Naive thymus-derived CD4-positive, alpha-beta T cell (primary cell): ENCODE measurements around the gene CCDC69. TPM values are rescaled to one million over a fixed set of nuclear protein-coding genes. Genes with fewer than 3 reads are reported as not detected.
A peak's percentile ranks its signal among the peaks of the same experiment; 100 is the strongest.

Source experiments
- ATAC-seq: fragments of 150-1000 bp; cut with Tn5 transposase; 2 replicates; pipeline ENCODE4 v1.10.0; 2021; ENCODE audit warnings: mild to moderate bottlenecking, moderate library complexity
- CTCF ChIA-PET: fragments of 350-600 bp; sonication (Branson Sonifier 250); formaldehyde crosslinking; loops from one replicate; lab custom pipeline; 2021; ENCODE audit warnings: antibody characterized with exemption; lab: Charles Lee
- POLR2A ChIA-PET: fragments of 350-600 bp; sonication (Branson Sonifier 250); formaldehyde crosslinking; loops from one replicate; lab custom pipeline; 2021; ENCODE audit warnings: antibody characterized with exemption, inconsistent platforms; lab: Charles Lee
- DNase-seq, 9 donors: peaks; one replicate each; pipeline versions ENCODE4 v3.0.0 to v3.0.0-alpha.2; 2020 to 2022; ENCODE audit warnings: mixed read lengths in 1 of 9
- H3K27ac ChIP-seq: one replicate; pipeline ENCODE4 v1.7.0; 2013; ENCODE audit warnings: mild to moderate bottlenecking, low read depth, low read length, moderate library complexity
- H3K27me3 ChIP-seq, 2 donors: one replicate each; pipeline ENCODE4 v1.7.0; 2013; ENCODE audit warnings: low read length in 2 of 2, mild to moderate bottlenecking in 2 of 2, moderate library complexity in 2 of 2; ENCODE audit not compliant: control insufficient read depth in 2 of 2, insufficient read depth in 2 of 2
- H3K36me3 ChIP-seq, 3 experiments: 1 replicate in 2 of 3; 2 replicates in 1 of 3; pipeline ENCODE4 v1.7.0; 2013; ENCODE audit warnings: low read length in 3 of 3, mild to moderate bottlenecking in 3 of 3, moderate library complexity in 1 of 3; ENCODE audit not compliant: insufficient read depth in 3 of 3, control insufficient read depth in 2 of 3
- H3K4me1 ChIP-seq, 2 donors: one replicate each; pipeline ENCODE4 v1.7.0; 2013; ENCODE audit warnings: low read length in 2 of 2, mild to moderate bottlenecking in 2 of 2, moderate library complexity in 1 of 2; ENCODE audit not compliant: control insufficient read depth in 2 of 2, insufficient read depth in 2 of 2
- H3K4me3 ChIP-seq: 2 replicates; pipeline ENCODE4 v1.7.0; 2013; ENCODE audit warnings: mild to moderate bottlenecking, low read length
- H3K9me3 ChIP-seq, 3 experiments: 1 replicate in 2 of 3; 2 replicates in 1 of 3; pipeline ENCODE4 v1.7.0; 2013; ENCODE audit warnings: low read length in 3 of 3; ENCODE audit not compliant: control insufficient read depth in 2 of 3
- H3K27ac Mint-ChIP-seq, 9 donors: one replicate each; pipeline ENCODE4 v1.8.0; 2020 to 2022; ENCODE audit warnings: mixed read lengths in 9 of 9, mild to moderate bottlenecking in 8 of 9, moderate library complexity in 5 of 9, inconsistent platforms in 2 of 9
- H3K27me3 Mint-ChIP-seq, 5 donors: one replicate each; pipeline ENCODE4 v1.8.0; 2021 to 2022; ENCODE audit warnings: mixed read lengths in 5 of 5, mild to moderate bottlenecking in 1 of 5
- H3K36me3 Mint-ChIP-seq, 5 donors: one replicate each; pipeline ENCODE4 v1.8.0; 2020 to 2022; ENCODE audit warnings: mixed read lengths in 5 of 5, mild to moderate bottlenecking in 3 of 5, inconsistent platforms in 1 of 5
- H3K4me1 Mint-ChIP-seq, 7 donors: one replicate each; pipeline ENCODE4 v1.8.0; 2020 to 2022; ENCODE audit warnings: mixed read lengths in 7 of 7, mild to moderate bottlenecking in 3 of 7, inconsistent platforms in 1 of 7
- H3K4me3 Mint-ChIP-seq, 10 donors: one replicate each; pipeline ENCODE4 v1.8.0; 2020 to 2022; ENCODE audit warnings: mild to moderate bottlenecking in 10 of 10, mixed read lengths in 10 of 10, moderate library complexity in 6 of 10, inconsistent platforms in 2 of 10
- H3K9me3 Mint-ChIP-seq, 11 donors: one replicate each; pipeline ENCODE4 v1.8.0; 2020 to 2022; ENCODE audit warnings: mixed read lengths in 11 of 11, mild to moderate bottlenecking in 4 of 11, inconsistent platforms in 1 of 11, moderate library complexity in 1 of 11
- intact Hi-C, 2 donors: fragments of 100-400 bp; cut with micrococcal nuclease; formaldehyde crosslinking; loops; one replicate each; pipeline ENCODE4 v1.15.1; 2023
- polyA plus RNA-seq, 2 donors: library from polyadenylated mRNA; unstranded; fragments of 300-500 nt; fragmentation: Illumina TruSeq; gene quantifications; one replicate each; pipeline ENCODE4 v1.2.3, GENCODE V29; 2021
- total RNA-seq, 6 experiments: library from RNA in 5 of 6; stranded (reverse) in 5 of 6; gene quantifications; 1 replicate in 5 of 6; 2 replicates in 1 of 6; pipeline ENCODE4 v1.2.3 and lab custom pipeline; 2021 to 2026

Gene CCDC69
- total and polyA plus RNA-seq, 7 experiments from 2014 or later = 63.6 to 112 (median 94.1) TPM

- DNase-seq = peak; percentile 50 to 85 (median 81)
- H3K27me3 ChIP-seq = no peaks in the 10 kb centered on the region
- Mint-ChIP-seq H3K4me3 (peak overlapping the region in 1 of 10 donors; percentile 51), H3K36me3 (no peaks in the 10 kb centered on the region), H3K27me3 (no peaks in the 10 kb centered on the region), H3K4me1 (peaks cover 1 to 42% (median 28%) of the 10 kb centered on the region in 7 donors), H3K27ac (peak overlapping the region in 8 of 9 donors; percentile 20 to 87 (median 54)), H3K9me3 (peaks cover 0 to 2% (median 0%) of the 10 kb centered on the region in 11 donors)
- H3K36me3 ChIP-seq = no peaks in the 10 kb centered on the region
- POLR2A ChIA-PET = interaction anchor here (1.0 to 33.3 kb wide), 7 partner anchors 8 to 88 kb away, joined by 3 to 760 read pairs (median 5); partner anchors contain the start of genes CCDC69 and GM2A
- CTCF ChIA-PET = interaction anchor here (0.5 to 13.8 kb wide), 32 partner anchors 9 to 127 kb away, joined by 3 to 403 read pairs (median 4); partner anchors contain the start of genes CCDC69 and TNIP1
- H3K4me3 ChIP-seq = no peak overlapping the region
- peak; percentile 96 for ATAC-seq
- H3K4me1 ChIP-seq = peaks cover 0 to 8% of the 10 kb centered on the region in 2 donors
- H3K27ac ChIP-seq = no peak overlapping the region
- no peaks in the 10 kb centered on the region for H3K9me3 ChIP-seq
- intact Hi-C loops = loop anchor here (1.0 to 10.0 kb wide), 12 partner anchors 8 to 364 kb away; partner anchors contain the start of genes ANXA6 (in 1 of the 2) and GM2A (in 1 of the 2)
Observed at GRCh38 chr5:151164687-151165392, 59.1 kb downstream of the CCDC69 start.

- Histone ChIP-seq H3K4me1 (peaks cover 10 to 19% of the 10 kb centered on the region in 2 donors), H3K27ac (no peak overlapping the region), H3K36me3 (no peaks in the 10 kb centered on the region), H3K9me3 (no peaks in the 10 kb centered on the region), H3K4me3 (no peak overlapping the region), H3K27me3 (no peaks in the 10 kb centered on the region)
- POLR2A ChIA-PET = interaction anchor here (1.4 to 33.3 kb wide), 3 partner anchors 8 to 47 kb away, joined by 4 to 760 read pairs (median 6); no protein-coding TSS in a partner anchor
- Mint-ChIP-seq H3K4me1 (peaks cover 10 to 50% (median 32%) of the 10 kb centered on the region in 7 donors), H3K4me3 (no peak overlapping the region), H3K27me3 (no peaks in the 10 kb centered on the region), H3K27ac (peak overlapping the region in 4 of 9 donors; percentile 56 to 86 (median 64)), H3K36me3 (no peaks in the 10 kb centered on the region), H3K9me3 (no peaks in the 10 kb centered on the region)
- ATAC-seq = no peak
- CTCF ChIA-PET = interaction anchor here (0.9 to 13.8 kb wide), 8 partner anchors 14 to 114 kb away, joined by 3 to 403 read pairs (median 36); no protein-coding TSS in a partner anchor
- DNase-seq = no peak
- intact Hi-C loops = loop anchor here in 1 of 2 donors (10.0 kb wide), 1 partner anchor 152 kb away; no protein-coding TSS in a partner anchor
Observed at GRCh38 chr5:151162776-151163175, 61.1 kb downstream of the CCDC69 start.

- intact Hi-C loops = loop anchor here (5.0 to 10.0 kb wide), 5 partner anchors 155 to 597 kb away; partner anchors contain the start of genes ATOX1 (in 1 of the 2), IRGM (in 1 of the 2), RBM22 (in 1 of the 2) and SLC36A1 (in 1 of the 2)
- peaks cover 0 to 9% (median 0%) of the 10 kb centered on the region in 3 experiments for H3K36me3 ChIP-seq
- H3K4me1 ChIP-seq = peaks cover 21 to 22% of the 10 kb centered on the region in 2 donors
- H3K27ac ChIP-seq = no peak overlapping the region
- no peak for DNase-seq
- no peak for ATAC-seq
- H3K36me3 Mint-ChIP-seq = peaks cover 0 to 17% (median 0%) of the 10 kb centered on the region in 5 donors
- H3K4me1 Mint-ChIP-seq = peaks cover 20 to 59% (median 44%) of the 10 kb centered on the region in 7 donors
- no peaks in the 10 kb centered on the region for H3K27me3 ChIP-seq
- no peaks in the 10 kb centered on the region for H3K27me3 Mint-ChIP-seq
- POLR2A ChIA-PET = interaction anchor here (33.3 kb wide), 1 partner anchor 24 kb away, joined by 760 read pairs; no protein-coding TSS in a partner anchor
- CTCF ChIA-PET = interaction anchor here (13.8 kb wide), 1 partner anchor 34 kb away, joined by 403 read pairs; no protein-coding TSS in a partner anchor
- no peaks in the 10 kb centered on the region for H3K9me3 ChIP-seq
- H3K27ac Mint-ChIP-seq = peak overlapping the region in 8 of 9 donors; percentile 2 to 99 (median 55)
- no peaks in the 10 kb centered on the region for H3K9me3 Mint-ChIP-seq
- no peak overlapping the region for H3K4me3 ChIP-seq
- peak overlapping the region in 4 of 10 donors; percentile 15 to 55 (median 36) for H3K4me3 Mint-ChIP-seq
Observed at GRCh38 chr5:151159649-151160373, 64.1 kb downstream of the CCDC69 start.

GRCh38 chr5:151158287-151158661, 65.6 kb downstream of the CCDC69 start:
- H3K4me1 Mint-ChIP-seq = peaks cover 33 to 63% (median 52%) of the 10 kb centered on the region in 7 donors
- DNase-seq = no peak
- peaks cover 0 to 29% (median 10%) of the 10 kb centered on the region in 5 donors for H3K36me3 Mint-ChIP-seq
- ATAC-seq = no peak
- H3K27me3 ChIP-seq = no peaks in the 10 kb centered on the region
- no peaks in the 10 kb centered on the region for H3K9me3 Mint-ChIP-seq
- intact Hi-C loops = loop anchor here (1.0 to 5.0 kb wide), 5 partner anchors 8 to 599 kb away; partner anchors contain the start of genes ATOX1 (in 1 of the 2), IRGM (in 1 of the 2), RBM22 (in 1 of the 2) and SLC36A1 (in 1 of the 2)
- CTCF ChIA-PET = interaction anchor here (1.5 to 5.6 kb wide), 5 partner anchors 10 to 40 kb away, joined by 4 to 50 read pairs (median 6); no protein-coding TSS in a partner anchor
- no peaks in the 10 kb centered on the region for H3K27me3 Mint-ChIP-seq
- H3K4me1 ChIP-seq = peaks cover 30 to 38% of the 10 kb centered on the region in 2 donors
- POLR2A ChIA-PET = interaction anchor here (1.1 to 33.3 kb wide), 2 partner anchors 12 to 23 kb away, joined by 4 to 760 read pairs; no protein-coding TSS in a partner anchor
- peak overlapping the region; percentile 90 to 99 (median 96) for H3K27ac Mint-ChIP-seq
- peak overlapping the region; percentile 85 for H3K4me3 ChIP-seq
- peak overlapping the region; percentile 94 to 99 (median 96) for H3K4me3 Mint-ChIP-seq
- H3K36me3 ChIP-seq = peaks cover 0 to 9% (median 0%) of the 10 kb centered on the region in 3 experiments
- H3K27ac ChIP-seq = peak overlapping the region; percentile 92
- no peaks in the 10 kb centered on the region for H3K9me3 ChIP-seq

GRCh38 chr5:151157426-151158286, 66.2 kb downstream of the CCDC69 start, which contains the start of gene ANXA6:
ANXA6 (minus strand) TSS chr5:151157779; CDS start chr5:151147901, 9,878 bp downstream.
- H3K27me3 ChIP-seq = no peaks in the 10 kb centered on the region
- ChIA-PET POLR2A (interaction anchor here (1.1 to 33.3 kb wide), 5 partner anchors 13 to 57 kb away, joined by 4 to 760 read pairs (median 5); no protein-coding TSS in a partner anchor), CTCF (interaction anchor here (0.6 to 5.6 kb wide), 8 partner anchors 9 to 66 kb away, joined by 3 to 50 read pairs (median 5); partner anchors contain the start of gene CCDC69)
- peak; percentile 48 to 79 (median 57) for DNase-seq
- H3K4me1 Mint-ChIP-seq = peaks cover 39 to 69% (median 57%) of the 10 kb centered on the region in 7 donors
- ATAC-seq = peak; percentile 92
- no peaks in the 10 kb centered on the region for H3K9me3 ChIP-seq
- intact Hi-C loops = loop anchor here (1.0 to 5.0 kb wide), 15 partner anchors 7 to 800 kb away; partner anchors contain the start of genes RBM22 (in 2 of the 2), ATOX1 (in 1 of the 2), GM2A (in 1 of the 2) and IRGM (in 1 of the 2)
- peaks cover 36 to 44% of the 10 kb centered on the region in 2 donors for H3K4me1 ChIP-seq
- no peaks in the 10 kb centered on the region for H3K27me3 Mint-ChIP-seq
- H3K9me3 Mint-ChIP-seq = no peaks in the 10 kb centered on the region
- peak within 1 kb of the TSS; percentile 85 for H3K4me3 ChIP-seq
- peak within 1 kb of the TSS; percentile 92 for H3K27ac ChIP-seq
- H3K36me3 ChIP-seq = peaks cover 0 to 9% (median 0%) of the 10 kb centered on the region in 3 experiments
- peak within 1 kb of the TSS; percentile 90 to 99 (median 96) for H3K27ac Mint-ChIP-seq
- peak within 1 kb of the TSS; percentile 94 to 99 (median 96) for H3K4me3 Mint-ChIP-seq
- H3K36me3 Mint-ChIP-seq = peaks cover 0 to 32% (median 13%) of the 10 kb centered on the region in 5 donors
